ENCODE results near the gene FTCDNL1. TPM values are rescaled to one million over a fixed set of nuclear protein-coding genes. Genes with fewer than 3 reads are reported as not detected.

The FTCDNL1 gene
- total RNA-seq, 1 experiment from 2014 or later: 0.11 TPM

GRCh38 chr2:199804831-199805230 lies 46.2 kb downstream of the FTCDNL1 start:
- Histone ChIP-seq H3K79me2 (ENCODE audit: low read length) (no peaks in the 10 kb centered on the region), H3K36me3 (ENCODE audit: low read depth, low read length) (no peaks in the 10 kb centered on the region), H2AFZ (ENCODE audit: low read length) (no peak overlapping the region), H3F3A (ENCODE audit: low read length, unreplicated experiment) (no peaks in the 10 kb centered on the region), H3K9ac (ENCODE audit: low read length) (no peak overlapping the region), H4K20me1 (ENCODE audit: low read length) (no peaks in the 10 kb centered on the region), H3K4me3 (ENCODE audit: low read length) (no peak overlapping the region), H3K27me3 (ENCODE audit: low read length) (peaks cover 15% of the 10 kb centered on the region), H3K27ac (ENCODE audit: low read length) (no peak overlapping the region), H3K4me1 (ENCODE audit: insufficient read depth, low read length) (no peaks in the 10 kb centered on the region), H3K9me2 (replicated peaks; ENCODE audit: low read length) (no peaks in the 10 kb centered on the region), H3K4me2 (ENCODE audit: low read length) (no peak overlapping the region), H3K9me3 (ENCODE audit: low read length) (no peaks in the 10 kb centered on the region)
- intact Hi-C loops (cut with micrococcal nuclease): no loop called here
- TF ChIP-seq EZH2phosphoT487 (IDR thresholded peaks at IDR 0.05; ENCODE audit: borderline replicate concordance, low read length) (no peak), EZH2 (IDR thresholded peaks at IDR 0.05; ENCODE audit: low read length, unreplicated experiment) (no peak)
- TF ChIP-seq, protein P1, sequence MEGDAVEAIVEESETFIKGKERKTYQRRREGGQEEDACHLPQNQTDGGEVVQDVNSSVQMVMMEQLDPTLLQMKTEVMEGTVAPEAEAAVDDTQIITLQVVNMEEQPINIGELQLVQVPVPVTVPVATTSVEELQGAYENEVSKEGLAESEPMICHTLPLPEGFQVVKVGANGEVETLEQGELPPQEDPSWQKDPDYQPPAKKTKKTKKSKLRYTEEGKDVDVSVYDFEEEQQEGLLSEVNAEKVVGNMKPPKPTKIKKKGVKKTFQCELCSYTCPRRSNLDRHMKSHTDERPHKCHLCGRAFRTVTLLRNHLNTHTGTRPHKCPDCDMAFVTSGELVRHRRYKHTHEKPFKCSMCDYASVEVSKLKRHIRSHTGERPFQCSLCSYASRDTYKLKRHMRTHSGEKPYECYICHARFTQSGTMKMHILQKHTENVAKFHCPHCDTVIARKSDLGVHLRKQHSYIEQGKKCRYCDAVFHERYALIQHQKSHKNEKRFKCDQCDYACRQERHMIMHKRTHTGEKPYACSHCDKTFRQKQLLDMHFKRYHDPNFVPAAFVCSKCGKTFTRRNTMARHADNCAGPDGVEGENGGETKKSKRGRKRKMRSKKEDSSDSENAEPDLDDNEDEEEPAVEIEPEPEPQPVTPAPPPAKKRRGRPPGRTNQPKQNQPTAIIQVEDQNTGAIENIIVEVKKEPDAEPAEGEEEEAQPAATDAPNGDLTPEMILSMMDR (conservative IDR thresholded peaks at IDR 0.05; ENCODE audit: low read depth, low read length): no peak
- DNase-seq (no peak), ATAC-seq (no peak)
- POLR2A ChIA-PET (ENCODE audit: unreplicated experiment): no interaction called here
- CTCF ChIA-PET: no interaction called here
- no TSS peak for BruUV-seq (replicated peaks)

DNA sequence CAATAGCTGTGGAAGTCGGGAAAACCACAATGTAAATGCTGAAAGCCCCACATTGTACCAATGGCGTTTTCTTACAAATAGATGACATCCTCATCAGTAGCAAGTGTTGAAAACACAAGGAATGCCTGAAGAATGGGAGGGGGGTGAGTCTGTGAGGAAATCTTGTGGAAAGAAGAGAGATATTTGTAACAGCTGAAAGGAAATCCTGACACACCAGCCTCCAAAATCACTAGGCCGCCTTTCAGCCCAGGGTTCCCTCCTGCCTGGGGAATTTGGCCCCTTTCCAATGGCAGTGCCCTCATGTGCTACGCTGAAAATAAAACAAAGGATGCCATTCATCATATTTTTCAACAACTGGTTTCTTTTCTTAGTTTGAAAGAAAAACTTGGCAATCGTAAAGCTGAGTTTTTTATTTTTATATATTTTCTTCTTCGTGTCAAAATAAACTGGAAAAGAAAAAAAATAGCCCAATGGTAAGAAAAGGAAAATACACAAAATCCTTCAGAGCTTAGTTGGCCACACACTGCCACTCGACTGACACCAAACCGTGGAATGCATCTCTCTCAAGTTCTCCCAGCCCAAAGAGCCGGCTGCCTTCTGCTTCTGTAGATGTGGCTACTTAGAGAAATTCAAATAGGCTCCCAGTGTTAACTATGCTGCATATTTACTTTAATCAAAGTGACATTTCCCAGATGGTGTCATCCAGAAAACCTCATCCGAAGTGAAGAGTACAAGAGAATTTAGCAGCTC lies 52.0 kb downstream of the FTCDNL1 start:
- intact Hi-C loops (cut with micrococcal nuclease): no loop called here
- Histone ChIP-seq H3K4me2 (ENCODE audit: low read length) (no peak overlapping the region), H3K9ac (ENCODE audit: low read length) (no peak overlapping the region), H3K36me3 (ENCODE audit: low read depth, low read length) (no peaks in the 10 kb centered on the region), H3K9me2 (replicated peaks; ENCODE audit: low read length) (no peaks in the 10 kb centered on the region), H3K79me2 (ENCODE audit: low read length) (no peaks in the 10 kb centered on the region), H2AFZ (ENCODE audit: low read length) (no peak overlapping the region), H3K4me3 (ENCODE audit: low read length) (no peak overlapping the region), H3K9me3 (ENCODE audit: low read length) (no peaks in the 10 kb centered on the region), H3K27ac (ENCODE audit: low read length) (no peak overlapping the region), H3K27me3 (ENCODE audit: low read length) (peaks cover 49% of the 10 kb centered on the region), H3K4me1 (ENCODE audit: insufficient read depth, low read length) (no peaks in the 10 kb centered on the region), H4K20me1 (ENCODE audit: low read length) (no peaks in the 10 kb centered on the region), H3F3A (ENCODE audit: low read length, unreplicated experiment) (no peaks in the 10 kb centered on the region)
- ChIA-PET CTCF (no interaction called here), POLR2A (ENCODE audit: unreplicated experiment) (no interaction called here)
- no peak for DNase-seq
- peak; percentile 61 for TF ChIP-seq EZH2 (IDR thresholded peaks at IDR 0.05; ENCODE audit: low read length, unreplicated experiment)
- TF ChIP-seq, protein P1 (conservative IDR thresholded peaks at IDR 0.05; ENCODE audit: low read depth, low read length): no peak
- no TSS peak for BruUV-seq (replicated peaks)
- ATAC-seq: no peak

Measured in PC-3 (cell line).